Measurements from ENCODE around the gene CD248.

GRCh38 chr11:66343176-66343575 lies 26.3 kb upstream of the CD248 start:
- TF ChIP-seq POLR2A (IDR thresholded peaks at IDR 0.05) (no peak), CTCF (IDR thresholded peaks at IDR 0.05) (no peak), EP300 (IDR thresholded peaks at IDR 0.05) (no peak)
